HG02943 (cell line): Measurements from ENCODE around the gene TAS2R40.
"Not testable (repeated sequence)": the region's sequence is repeated elsewhere in the genome, so short reads cannot be mapped to it uniquely, and the experiment has no call there.

Source experiments
- ATAC-seq: cut with Tn5 transposase; IDR thresholded peaks from one replicate; pipeline ENCODE4 v1.9.1; 2021; ENCODE audit warnings: mild to moderate bottlenecking, low read depth, moderate library complexity; ENCODE audit not compliant: unreplicated experiment

Gene TAS2R40

DNA sequence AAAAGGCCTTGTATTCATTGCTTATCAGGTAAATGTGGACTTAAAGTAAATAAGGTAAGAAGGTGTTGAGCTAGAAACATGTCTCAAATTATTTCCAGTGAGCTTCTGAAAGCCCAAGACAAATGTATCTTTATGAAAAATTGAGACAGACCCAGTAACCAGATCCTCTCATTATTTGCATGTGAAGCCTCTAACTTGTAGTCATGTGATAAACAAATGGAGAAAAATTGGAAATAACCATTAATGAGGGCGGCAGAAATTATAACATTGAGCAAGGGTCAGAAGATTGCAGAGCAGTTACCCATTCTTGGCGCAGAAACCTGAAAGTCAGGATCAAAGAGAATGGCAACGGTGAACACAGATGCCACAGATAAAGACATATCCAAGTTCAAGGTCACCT lies at the start of gene TAS2R40:
Gene TAS2R40 (plus strand): TSS at position 301 of the 400 bp plus-strand sequence. CDS start 42 bp downstream, at position 343.
- no peak for ATAC-seq

DNA sequence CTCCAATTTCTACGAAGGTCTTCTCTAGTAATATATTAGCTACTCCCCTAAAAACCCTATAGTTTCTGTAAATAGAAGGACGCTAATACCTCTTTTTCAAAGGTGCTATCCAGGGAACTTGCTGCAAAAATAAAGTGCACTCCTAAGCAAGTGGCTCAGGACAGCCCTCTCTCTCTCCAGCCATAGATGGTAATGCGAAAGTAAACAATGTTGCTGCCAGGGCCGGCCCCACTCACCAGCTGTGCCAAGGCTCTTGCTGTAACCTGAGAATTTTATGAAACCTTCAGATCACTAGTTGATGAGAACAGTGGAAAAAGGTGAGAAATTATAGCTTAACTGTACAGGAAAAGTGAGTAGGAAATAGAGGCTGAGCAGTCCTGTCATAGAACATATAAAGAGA lies 49.5 kb upstream of the TAS2R40 start:
- no peak for ATAC-seq

GRCh38 chr7:143176128-143176527 lies 45.7 kb upstream of the TAS2R40 start:
- no peak for ATAC-seq

DNA sequence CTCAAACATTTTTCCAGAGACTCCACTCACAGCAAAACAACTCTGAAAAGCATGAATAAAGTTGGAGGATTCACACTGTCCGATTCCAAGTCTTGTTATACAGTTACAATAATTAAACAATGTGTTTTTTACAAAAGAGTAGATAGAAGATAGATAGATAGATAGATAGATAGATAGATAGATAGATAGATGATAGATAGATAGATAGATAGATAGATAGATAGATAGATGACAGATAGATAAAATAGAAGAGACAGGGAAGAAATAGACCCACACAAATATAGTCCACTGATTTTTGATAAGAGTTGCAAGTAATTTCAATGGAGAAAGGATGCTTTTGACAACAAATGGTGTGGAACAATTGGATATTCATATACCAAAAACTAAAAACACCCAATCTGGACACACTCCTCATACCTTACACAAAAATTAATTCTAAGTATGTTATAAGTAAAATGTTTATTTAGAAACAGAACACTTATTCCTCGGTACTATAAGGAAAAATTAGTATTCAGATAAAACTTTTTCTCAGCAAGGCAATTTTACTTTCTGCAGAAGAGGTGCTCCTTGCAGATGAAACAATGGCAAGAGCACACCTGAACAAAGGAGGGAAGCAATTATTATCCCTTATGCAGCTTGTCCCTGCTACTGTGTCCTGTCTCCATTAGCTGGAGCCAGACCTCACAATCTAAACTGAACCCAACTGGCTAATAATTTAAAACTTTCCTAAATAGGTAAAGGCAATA lies 44.3 kb upstream of the TAS2R40 start:
- ATAC-seq = no peak

- not testable (repeated sequence) for ATAC-seq
Observed at GRCh38 chr7:143180771-143181170, 41.1 kb upstream of the TAS2R40 start.

DNA sequence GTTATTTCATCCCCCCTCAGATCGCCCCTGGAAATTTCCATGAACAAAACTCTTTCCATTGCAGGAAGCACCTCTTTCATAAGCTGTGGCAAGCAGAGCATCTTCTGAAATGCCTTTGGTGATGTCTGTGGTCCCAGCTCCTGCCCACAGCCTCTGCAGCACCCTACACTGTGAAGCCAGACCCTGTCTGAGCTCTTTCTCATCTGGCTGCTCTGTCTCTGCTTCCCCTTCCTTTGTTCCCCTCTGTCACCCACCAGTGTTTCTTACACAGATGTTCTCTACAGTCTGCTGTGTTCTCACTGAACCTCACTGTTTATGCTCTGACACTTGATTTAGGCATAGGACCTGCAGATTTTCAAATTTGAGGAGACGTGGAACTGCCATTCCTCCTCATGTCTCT lies 40.5 kb upstream of the TAS2R40 start:
- no peak for ATAC-seq

- no peak for ATAC-seq
Observed at GRCh38 chr7:143183024-143183423, 38.8 kb upstream of the TAS2R40 start, which contains the start of gene TAS2R39. TAS2R39 (plus strand) TSS chr7:143183419; CDS start chr7:143183419, 0 bp downstream.

GRCh38 chr7:143185551-143185950 lies 36.3 kb upstream of the TAS2R40 start:
- no peak for ATAC-seq

- ATAC-seq = no peak
Observed at GRCh38 chr7:143188994-143189393, 32.8 kb upstream of the TAS2R40 start.

- ATAC-seq = no peak
Observed at GRCh38 chr7:143193880-143194279, 28.0 kb upstream of the TAS2R40 start.

DNA sequence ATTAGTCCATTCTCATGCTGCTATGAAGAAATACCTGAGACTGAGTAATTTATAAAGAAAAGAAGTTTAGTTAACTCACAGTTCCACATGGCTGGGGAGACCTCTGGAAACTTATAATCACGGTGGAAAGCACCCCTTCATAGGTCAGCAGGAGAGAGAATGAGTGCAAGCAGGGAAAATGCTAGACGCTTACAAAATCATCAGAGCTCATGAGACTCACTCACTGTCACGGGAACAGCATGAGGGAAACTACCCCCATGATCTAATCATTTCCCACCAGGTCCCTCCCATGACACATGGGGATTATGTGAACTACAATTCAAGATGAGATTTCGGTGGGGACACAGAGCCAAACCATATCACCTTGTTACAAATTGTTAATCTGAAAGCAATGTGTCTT lies 22.8 kb upstream of the TAS2R40 start:
- no peak for ATAC-seq

GRCh38 chr7:143202161-143202560 lies 19.7 kb upstream of the TAS2R40 start:
- ATAC-seq = no peak

DNA sequence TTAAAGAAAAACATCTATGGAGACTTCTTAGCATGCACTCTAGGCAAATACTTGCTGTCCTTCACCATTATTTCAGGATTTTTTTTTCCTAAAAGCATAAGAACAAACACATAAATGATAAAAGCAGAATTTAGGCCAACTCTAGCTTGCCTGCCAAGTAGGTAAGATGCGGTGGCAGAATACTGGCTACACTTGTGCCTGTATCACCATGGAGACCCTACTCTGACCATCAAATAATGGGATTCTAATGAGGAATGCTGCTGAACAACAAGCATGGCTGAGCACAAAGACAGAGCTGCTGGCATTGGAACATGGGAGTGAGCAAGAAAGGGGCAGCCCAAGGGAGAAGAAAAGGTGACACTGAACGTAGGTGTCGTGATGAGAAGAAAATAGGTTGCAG lies 18.5 kb upstream of the TAS2R40 start:
- ATAC-seq = no peak

DNA sequence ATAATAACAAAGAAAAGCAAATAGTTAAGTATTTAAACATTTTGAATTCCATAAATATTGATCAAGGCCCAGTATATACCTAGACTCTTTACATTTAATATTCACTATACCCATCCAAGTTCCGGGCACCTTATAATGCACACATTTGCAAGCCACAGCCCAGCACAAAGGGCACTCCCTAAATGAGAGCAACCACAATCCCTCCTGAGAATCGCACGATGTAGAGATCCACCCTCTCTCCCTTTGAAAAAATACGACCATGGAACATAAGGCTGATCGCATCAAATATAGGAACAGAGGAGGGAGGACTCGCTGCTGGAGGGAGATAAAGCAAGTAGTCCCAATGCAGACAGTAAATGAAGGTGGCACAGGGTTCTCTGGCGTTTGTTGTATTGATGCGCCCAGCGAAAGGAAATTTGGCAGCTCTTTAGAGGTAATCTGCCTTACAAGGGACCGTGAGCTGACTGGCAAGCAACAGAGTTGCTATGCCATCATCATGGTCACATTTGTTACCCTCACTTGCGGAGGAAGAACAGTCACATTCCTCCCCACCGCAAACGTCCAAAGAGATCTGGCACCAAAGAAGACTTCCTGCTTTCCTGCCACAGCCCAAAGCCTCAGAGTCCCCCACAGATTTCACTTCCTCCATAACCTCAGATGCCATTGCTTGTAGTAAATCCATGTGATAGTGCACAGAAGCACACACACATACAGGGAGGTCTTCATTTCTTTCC lies 16.1 kb upstream of the TAS2R40 start:
- ATAC-seq = peak; percentile 84

- ATAC-seq = no peak
Observed at GRCh38 chr7:143210541-143210940, 11.3 kb upstream of the TAS2R40 start.

GRCh38 chr7:143213478-143213877 lies 8.4 kb upstream of the TAS2R40 start:
- ATAC-seq = not testable (repeated sequence)

- peak; percentile 84 for ATAC-seq
Observed at GRCh38 chr7:143214789-143215679, 6.8 kb upstream of the TAS2R40 start.

- ATAC-seq = no peak
Observed at GRCh38 chr7:143216151-143216550, 5.7 kb upstream of the TAS2R40 start.

DNA sequence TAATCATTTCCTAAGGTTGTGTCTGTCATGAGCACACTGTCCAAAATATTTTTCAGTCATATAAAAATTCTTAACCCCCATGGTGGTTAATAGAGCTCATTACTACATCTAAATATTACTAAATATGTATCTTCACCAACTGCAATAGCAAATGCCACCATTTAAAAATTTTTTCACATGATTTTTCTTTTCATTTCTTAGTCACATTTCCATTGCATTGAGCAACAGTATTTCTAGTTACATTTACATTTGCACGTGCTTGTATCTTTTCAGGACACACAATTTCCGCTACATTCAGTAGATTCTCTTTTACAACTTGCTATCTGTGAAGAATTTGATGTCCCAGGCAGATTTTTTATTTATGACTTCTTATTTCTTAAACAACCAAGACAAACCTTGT lies 5.2 kb upstream of the TAS2R40 start:
- ATAC-seq = no peak

DNA sequence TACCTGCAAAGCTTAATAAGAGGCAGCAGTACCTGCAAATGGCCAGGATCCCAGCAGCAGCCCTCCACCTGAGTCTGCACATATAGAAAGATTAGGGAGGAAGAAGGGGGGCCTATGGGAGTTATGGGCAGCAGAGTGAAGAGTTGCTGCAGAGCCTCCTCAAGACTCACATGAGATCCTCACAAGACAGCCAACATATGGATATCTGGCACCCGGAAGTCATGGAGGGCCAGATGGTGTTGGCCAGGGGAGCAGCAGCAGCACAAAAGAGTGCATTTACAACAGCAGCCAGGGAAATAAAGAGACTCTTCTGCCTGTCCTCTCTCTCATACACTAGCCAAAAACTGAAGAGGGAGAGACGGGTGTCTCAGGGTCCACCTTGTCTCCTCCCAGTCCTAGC lies 4.0 kb upstream of the TAS2R40 start:
- no peak for ATAC-seq

- no peak for ATAC-seq
Observed at GRCh38 chr7:143221286-143221685, 551 bp upstream of the TAS2R40 start.
